NCI-H2029 treated with DMSO at 0.1 percent for 48 hours (cell line): Measurements from ENCODE around the gene KCNG2.

Source experiments
- DNase-seq: peaks from one replicate; lab custom pipeline; 2025; lab: John Stamatoyannopoulos, UW

Gene KCNG2

DNA sequence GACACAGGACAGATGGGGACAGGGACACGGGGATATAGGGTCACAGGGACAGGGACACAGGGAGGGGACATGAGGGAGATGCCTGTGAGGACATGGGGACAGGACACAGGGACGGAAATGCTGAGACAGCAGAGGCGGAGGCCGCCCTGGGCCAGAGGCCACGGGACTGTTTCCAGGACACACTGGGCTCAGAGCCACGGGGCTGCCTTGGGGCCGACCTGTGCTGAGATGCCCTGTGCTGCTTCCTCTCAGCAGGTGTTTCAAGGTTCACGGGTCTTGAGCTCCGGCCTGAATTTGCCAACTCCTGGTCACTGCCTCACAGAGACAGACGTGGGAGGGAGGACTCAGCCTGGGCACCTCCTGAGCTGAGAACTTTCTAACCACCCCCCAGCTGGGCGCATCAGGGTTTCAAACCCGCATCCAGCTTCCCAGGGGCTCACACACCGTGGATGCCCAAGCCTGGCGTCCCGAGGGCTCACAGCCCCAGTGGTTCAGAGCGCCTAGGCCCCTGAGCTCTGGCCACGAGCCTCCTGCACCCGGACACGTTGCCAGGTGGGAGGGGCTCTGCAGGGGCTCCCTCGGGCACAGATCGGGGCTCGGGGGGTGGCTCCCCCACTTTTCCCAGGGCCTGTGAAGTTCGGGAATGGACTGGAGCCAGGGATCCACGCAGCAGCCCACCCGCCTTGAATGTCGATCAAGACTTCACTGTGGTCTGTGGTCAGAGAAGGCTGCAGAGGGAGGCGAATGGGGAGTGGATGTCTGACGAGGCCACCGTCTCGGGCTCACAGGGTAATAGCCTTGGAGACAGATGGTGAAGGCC lies 89.7 kb downstream of the KCNG2 start:
- no peak for DNase-seq

DNA sequence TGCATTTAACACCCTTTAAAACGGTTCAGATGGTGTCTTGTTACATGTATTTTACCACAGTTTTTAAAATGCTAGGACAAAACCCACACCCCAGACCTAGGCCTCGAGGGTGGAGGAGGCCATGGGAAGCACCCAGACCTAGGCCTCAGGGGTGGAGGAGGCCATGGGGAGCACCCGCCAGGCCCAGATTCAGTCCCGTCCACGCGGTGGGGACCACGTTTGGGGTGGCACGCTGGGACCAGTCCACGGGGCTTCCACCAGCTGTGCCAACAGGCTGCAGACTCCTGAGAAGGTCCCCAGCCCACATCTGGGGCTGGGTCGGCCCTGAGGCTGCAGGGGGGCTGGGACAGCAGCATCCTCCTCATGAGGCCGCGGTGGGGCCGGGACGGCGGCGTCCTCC lies 90.3 kb downstream of the KCNG2 start:
- DNase-seq: no peak

DNA sequence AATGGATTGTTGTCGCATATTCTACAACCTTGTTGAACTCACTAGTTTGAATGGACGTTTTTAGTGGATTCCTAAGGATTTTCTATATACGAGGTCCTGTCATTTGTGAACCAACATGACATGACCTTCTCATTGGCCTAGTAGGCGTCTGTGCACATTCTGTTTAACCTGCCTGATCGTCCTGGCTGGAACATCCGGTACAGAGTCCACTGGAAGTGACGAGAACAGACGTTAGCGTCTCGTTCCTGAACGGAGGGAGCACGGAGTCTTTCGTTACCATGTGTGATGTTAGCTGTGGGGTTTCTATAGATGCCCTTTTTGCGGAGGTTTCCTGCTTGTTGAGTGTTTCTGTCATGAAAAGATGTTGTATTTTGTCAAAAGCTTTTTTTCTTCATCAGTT lies 91.8 kb downstream of the KCNG2 start:
- no peak for DNase-seq

DNA sequence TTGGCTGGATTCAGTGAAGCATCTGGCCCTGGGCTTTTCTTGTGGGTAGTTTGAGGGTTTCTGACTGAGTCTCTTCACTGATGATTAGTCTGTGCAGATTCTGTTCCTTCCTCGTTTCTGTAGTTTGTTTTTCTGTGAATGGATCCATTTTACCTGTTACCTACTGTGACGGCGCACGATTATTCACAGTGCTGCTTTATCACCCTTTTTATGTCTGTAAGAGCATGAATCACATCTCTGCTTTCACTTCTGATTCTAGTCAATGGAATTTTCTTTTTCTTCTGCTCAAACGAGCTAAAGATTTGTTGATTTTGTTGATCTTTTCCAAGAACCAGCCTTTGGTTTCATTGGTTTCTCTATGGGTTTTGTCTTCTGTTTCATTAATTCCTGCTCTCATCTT lies 92.9 kb downstream of the KCNG2 start:
- no peak for DNase-seq

DNA sequence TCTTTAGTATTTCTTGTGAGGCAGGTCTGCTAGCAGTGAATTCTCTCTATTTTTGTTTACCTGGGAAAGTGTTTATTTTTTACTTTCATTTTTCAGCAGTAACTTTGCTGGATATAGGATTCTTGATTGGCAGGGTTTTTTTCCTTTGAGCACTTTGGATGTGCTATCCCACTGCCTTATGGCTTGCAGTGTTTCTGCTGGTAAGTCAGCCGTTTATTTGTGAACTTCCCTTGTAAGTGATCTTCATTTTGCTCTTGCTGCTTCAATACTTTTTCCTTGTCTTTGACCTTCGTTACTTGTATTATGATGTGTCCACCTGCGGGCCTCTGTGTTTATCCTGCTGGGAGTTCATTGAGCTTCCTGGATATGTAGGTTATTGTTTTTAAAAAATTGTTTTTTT lies 99.0 kb downstream of the KCNG2 start:
- no peak for DNase-seq

DNA sequence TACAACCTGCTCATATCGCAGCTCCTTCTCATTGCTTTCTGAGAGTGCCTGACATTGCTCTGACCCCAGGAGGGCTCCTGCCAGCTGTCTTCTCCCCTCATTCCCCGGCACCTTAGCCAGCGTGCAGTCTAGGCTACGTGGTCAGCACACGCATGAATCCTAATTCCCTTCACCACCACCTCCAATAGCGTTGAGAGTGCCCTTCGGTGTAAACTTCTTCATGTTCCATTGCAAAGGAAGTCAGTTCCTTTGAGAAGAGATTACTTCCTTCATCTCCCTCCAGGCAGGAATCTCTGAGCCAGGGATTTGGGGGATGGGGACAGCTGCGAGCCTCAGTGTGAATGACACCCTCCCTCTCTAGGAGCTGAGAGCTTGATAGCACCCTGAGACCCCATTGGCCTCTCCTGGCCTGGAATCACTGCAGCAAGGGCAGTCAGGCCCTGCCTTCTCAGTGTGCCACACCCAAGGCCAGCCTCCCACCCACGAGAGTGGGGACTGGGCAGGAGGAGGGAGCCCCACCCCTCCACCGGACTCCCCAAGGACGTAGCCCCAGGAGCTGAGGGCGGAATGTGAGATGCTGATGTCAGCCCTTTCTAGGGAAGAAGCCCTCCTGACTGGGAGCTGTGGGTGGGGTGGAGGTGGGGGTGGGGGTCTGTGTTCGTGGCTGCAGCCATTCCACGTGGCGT lies 100.3 kb downstream of the KCNG2 start:
- no peak for DNase-seq

DNA sequence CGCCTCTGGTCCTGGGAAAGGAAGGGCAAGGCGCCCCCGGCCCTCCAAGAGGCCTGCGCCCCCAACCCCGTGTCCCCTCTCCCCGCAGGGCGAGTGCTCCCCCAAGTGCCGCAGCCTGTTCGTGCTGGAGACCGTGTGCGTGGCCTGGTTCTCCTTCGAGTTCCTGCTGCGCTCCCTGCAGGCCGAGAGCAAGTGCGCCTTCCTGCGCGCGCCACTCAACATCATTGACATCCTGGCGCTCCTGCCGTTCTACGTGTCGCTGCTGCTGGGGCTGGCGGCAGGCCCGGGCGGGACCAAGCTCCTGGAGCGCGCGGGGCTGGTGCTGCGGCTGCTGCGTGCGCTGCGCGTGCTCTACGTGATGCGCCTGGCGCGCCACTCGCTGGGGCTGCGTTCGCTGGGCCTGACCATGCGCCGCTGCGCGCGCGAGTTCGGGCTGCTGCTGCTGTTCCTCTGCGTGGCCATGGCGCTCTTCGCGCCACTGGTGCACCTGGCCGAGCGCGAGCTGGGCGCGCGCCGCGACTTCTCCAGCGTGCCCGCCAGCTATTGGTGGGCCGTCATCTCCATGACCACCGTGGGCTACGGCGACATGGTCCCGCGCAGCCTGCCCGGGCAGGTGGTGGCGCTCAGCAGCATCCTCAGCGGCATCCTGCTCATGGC lies 101.3 kb downstream of the KCNG2 start:
- DNase-seq: no peak

DNA sequence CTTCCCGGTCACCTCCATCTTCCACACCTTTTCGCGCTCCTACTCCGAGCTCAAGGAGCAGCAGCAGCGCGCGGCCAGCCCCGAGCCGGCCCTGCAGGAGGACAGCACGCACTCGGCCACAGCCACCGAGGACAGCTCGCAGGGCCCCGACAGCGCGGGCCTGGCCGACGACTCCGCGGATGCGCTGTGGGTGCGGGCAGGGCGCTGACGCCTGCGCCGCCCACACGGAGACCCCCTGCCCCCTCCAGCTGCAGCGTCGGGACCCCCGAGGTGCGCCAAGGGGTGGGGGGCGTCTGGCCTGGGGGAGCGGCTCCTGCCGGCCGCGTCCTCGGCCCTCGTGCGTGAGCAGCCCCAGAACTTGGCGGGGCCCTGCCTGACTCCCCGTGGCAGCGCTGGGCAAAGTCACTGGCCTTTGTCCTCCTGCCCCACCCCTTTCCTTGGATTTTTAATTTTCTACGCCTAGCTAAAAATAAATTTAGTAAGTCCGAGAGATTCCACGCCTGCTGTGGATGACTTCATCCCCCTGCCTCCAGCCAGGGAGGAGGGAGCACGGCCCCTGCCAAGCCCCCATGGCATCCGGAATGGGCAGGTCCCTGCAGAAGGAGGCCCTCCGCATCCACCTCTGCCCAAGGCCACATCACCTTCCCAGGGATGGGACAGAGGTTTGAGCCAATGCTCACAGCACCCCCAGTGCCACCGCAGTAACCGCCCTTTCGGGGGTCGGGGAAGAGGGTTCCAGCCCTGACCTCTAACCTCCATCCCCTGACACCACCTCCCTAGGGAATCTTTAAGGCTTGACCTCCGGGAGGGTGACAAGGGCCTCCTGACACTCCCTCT lies 102.1 kb downstream of the KCNG2 start:
- DNase-seq: no peak

DNA sequence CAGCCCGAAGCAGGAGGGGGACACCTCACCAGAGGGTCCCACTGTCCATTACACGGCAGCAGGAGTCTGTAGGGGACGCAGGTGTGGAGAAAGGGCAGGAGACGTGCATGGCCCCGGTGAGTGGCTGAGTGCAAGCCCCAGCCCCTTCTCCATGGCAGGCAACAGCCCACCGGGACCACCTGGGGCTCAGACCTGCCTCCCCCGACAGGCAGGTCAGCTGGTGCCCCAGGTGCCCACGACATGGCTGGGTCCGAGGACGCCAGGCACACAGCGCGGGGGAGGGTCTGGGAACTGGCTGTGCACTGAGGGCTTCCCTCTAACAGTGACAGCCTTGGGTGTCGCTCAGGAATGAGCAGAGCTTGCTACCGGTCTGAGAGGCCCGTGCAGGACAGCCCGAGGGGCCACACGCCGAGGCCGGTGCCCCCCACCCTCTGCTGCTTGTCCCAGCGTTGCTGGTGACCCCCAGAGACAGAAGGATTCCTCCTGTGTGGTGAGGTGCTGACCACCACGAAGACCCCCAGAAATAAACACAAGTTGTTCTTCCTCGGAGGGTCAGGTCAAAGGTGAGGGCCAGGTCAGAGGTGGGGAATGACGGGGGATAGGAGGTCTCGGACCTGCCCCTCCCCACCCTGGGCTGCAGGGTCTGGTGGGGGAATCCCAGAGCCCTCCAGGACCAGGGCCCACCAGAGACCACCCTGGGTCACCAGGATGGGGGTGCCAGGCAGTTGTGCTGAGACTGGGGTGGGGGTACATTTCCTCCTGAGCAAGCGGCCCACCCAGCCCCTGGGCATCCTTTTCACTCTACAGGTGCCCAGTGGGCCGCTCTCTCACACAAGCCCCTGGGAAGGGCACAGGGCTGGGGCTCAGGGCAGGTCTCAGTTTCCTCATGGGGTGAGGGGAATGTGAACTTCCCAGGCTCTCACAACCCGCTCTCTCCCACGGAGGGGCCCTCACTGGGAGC lies 103.2 kb downstream of the KCNG2 start:
- DNase-seq: no peak

DNA sequence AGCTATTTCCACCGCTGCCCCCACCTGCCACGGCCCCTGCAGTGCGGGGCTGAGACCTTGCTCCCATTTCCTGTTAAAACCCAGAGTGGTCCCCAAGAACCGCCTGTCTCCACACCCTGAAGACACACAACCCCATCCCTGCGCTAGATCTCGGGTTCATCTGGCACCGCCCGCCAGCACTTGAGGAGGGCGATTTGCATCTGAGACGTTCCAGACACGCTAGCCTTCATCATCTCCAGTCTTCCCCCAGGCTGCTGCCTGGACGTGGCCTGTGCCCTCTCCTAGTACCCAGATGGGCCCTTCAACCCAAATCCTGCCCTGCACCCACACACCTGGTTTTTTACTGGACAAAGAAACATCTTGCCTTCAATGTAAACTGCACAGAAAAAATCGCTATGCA lies 103.9 kb downstream of the KCNG2 start:
- DNase-seq: no peak

DNA sequence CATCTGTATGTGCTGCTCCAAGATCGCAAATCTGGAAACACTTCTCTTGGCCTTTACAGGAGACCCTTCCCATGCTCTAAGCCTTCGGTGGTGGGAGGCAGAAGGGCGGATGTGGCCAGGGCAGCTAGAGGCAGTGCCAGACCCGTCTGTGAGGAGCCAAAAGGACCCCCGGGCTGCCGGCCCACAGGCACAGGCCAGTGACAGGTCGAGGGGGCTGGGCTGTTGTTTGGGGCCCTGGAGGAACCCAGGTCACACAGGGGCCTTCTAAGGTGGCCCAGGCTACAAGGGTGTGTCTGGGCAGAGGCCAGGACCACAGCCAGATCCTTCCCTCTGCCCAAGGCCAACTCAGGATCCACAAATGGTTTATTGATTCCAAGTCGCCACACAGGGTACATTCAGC lies 104.3 kb downstream of the KCNG2 start:
- DNase-seq: no peak

DNA sequence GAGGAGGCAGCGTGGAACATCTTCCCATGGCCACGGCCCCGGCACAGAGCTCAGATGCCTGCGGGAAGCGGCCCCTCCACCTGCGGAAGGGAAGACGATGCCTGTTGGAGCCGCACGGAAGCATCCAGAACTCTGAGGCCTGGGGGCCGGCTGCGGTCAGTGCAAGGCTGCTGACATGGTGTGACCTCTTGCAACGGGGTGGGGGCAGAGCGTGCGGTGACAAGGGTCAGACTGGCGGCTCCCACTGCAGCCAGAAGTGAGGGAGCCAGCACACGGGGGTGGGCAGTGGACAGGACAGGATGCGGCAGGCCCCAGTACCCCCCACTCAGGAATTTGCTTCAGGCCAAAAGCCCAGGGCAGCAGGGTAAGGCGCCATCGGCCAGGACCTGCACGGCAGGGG lies 104.9 kb downstream of the KCNG2 start:
- no peak for DNase-seq

DNA sequence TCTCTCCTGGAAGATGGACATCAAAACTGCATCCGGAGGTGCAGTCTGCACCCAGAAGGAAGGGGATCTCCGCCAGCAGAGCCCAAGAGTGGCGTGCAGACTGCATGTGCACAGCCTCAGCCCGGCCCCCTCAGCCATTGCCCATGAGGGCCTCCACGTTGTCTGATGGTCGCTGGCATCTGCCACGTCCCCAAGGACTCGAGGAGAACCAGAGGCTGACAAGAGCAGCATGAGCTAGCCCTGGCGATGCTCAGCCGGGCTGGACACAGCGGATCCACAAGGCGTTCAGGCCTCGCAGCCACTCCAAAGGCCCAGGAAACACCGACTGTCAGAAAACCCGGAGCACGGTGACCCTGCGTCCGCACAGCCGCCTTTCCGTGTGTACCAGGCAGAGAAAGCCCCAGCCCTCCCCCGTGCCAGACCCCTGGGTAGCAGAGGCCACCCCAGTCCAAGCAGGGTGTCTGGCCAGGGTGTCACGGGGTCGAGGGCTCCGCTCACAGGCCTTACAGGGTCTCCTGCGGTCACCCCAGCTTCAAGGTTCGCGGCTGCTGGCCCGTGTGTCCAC lies 105.4 kb downstream of the KCNG2 start:
- no peak for DNase-seq

DNA sequence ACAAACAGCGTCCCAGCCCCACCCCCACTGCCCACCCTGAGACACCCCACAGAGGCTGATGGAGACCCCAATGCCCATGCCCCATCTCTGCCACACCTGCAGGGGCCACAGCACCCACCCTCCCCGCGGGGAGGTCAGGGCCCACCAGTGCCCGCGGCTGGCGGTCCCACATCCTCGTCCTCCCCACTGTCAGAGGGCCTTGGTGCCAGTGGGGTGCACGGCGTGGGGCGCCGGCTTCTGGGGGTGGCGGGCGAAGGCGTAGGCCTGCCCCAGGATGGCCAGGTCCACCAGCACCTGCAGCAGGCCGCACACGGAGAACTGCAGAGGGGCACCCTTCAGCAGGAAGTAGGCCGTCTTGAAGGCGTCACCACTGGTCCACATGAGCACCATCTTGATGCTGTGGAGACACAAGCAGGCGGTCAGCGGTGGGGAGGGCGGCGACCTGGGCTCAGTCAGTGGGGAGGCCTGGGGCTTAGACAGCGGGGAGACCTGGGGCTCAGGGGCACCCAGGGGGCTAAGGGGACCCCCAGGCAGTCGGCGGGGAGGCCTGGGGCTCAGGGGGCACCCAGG lies 106.1 kb downstream of the KCNG2 start:
- DNase-seq: no peak

DNA sequence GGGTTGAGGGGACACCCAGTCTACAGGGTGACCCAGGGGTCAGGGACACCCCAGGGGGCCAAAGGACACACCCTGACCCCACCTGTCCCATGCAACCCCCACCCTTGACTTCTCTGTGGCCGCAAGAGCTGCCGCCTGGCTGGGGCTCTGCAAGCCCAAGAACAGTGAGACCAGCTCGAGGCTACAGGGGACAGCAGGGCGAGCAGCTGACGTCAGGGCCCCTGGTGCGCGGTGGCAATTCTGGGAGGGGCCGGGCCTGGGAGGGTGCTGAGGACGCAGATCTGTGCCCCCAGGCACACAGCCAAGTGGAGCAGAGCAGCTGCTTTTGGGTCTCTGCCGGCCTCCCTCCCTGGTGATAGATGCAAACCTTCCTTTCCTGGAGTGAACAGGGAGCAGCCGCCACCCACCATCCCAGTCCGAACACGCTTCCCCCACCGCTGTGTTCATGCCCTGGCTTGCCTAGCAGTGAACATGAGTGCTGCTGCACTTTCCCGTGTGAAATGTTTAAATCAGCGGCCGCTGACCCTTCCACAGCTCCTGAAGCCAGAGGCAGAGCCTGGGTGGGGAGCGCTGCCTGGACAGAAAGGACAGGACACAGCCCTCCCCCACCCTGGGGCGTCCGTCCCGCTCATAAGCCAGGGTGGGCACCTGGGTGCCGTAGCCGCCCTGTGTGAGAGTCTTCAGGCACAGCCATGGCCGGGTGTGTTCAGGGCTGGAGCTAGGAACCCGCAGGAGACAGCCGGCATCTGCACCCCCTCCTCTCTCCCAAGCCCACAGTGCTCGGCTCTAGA lies 106.8 kb downstream of the KCNG2 start:
- DNase-seq: no peak

DNA sequence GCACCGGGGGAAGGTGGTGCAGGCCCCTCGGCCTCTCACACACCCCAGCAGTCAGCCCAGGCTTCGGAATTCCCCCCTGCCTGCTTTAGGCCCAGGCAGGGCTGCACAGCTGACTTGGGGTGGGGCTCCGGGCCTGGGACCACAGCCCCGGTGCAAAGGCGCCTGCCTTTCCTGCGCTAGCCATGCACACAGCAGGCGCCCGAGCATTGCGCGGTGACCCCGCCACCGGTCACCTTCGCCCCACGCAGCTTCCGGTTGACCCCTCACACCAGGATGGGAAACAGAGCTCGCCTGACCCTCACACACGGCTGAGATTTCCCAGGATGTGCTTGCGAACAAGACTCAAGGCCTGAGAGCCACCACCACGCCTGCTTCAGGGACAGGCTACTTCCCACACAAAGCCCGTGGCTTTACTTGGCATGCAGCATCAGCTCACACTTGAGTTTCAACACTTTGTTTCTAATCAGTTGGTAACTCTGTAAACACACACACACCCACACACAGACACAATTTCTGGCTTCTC lies 107.7 kb downstream of the KCNG2 start:
- DNase-seq: no peak

DNA sequence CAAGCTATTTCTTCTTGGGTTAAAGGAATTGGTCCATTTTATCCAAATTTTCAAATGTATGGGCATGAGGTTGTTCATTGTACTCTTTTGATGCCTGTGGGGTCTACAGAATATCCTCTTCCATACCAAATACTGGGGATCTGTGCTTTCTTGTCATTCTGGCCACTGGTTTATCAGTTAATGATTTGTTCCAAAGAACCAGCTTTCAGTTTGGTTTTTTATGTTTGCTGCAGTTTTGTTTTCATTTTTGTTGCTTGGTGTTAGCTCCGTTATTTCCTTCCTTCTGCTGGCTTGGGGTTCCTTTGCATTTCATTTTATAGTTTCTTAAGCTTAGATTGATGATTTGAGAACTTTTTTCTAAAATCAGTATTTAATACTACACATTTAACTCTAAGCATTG lies 108.3 kb downstream of the KCNG2 start:
- DNase-seq: no peak

DNA sequence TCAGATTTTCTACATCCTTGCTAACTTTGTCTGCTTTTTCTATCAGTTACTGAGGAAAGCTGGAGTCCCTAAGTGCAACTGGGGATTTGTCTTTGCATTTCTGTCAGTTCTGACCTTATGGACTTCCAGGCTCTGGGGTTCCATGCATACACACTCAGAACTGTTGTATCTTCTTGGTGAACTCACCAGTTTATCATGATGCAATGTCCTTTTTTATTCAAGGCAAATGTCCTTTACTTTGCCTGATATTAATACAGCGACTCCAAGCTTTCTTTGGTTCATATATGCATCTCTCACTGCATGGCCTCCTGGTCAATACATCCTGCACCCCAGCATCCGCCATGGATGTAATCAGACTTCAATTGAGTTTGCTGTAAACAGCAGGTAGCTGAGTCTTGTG lies 109.0 kb downstream of the KCNG2 start:
- no peak for DNase-seq

DNA sequence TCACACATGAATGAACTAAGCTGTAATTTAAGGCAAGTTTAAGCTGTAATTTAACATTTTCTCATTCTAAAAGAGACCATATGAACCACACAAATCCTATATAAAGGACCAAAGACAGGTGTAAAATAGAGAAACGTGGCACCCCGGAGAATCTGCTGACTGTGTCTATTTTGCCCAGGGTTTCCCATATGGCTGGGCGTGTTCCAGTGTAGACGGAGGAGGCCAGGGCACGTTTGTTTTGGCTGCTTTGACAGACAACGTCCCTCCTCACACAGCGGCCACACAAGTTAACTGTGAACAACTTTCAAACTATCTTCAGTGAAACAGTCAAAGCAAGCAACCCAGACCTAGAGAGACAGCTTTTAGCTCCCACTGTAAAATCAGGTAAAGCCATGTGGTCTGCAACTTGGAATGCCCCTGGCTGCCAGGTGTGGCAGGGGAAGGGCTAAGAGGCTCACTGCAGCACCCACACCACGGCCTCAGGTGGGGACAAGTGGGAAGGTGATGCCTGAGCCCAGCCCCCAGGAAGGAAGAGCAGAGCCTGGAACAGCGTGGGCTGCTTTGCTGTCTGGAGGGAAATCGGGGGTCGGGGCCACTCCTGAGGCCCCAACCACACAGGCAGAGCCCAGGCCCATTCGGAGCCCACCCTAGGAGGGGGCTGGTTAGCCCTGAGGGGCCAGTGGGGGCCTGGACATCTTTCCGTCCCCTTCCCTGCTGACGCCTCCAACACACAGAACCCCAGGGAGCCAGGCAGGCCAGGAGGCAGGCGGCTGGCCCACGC lies 113.0 kb downstream of the KCNG2 start:
- DNase-seq: no peak
